Left ventricle myocardium superior (tissue), 1 donor: ENCODE results near the gene SBF2. TPM values are rescaled to one million over a fixed set of nuclear protein-coding genes. Genes with fewer than 3 reads are reported as not detected.

Experiments
- ATAC-seq: fragments of 200-7000 bp; cut with Tn5 transposase; one replicate; pipeline ENCODE4 v1.9.1; 2020; ENCODE audit warnings: mild to moderate bottlenecking, moderate library complexity
- DNase-seq: peaks from one replicate; pipeline ENCODE4 v3.0.0-alpha.2; 2020
- intact Hi-C: fragments of 100-400 bp; cut with micrococcal nuclease; formaldehyde crosslinking; loops from one replicate; pipeline ENCODE4 v1.11.0; 2022
- total RNA-seq: library from RNA; stranded (reverse); fragmentation: NEBNext Ultra II Directional; extraction: Animal tissue kit (Norgen Biotek cat#: 25700); gene quantifications from one replicate; pipeline ENCODE4 v1.2.1, GENCODE V29; 2021
- donor health status: DM: no; HTN: yes; CAD: no; lungs with severe emphysema.

SBF2 gene
- total RNA-seq, 1 donor from 2014 or later = 17.9 TPM

- ATAC-seq (peak; percentile 60), DNase-seq (peak; percentile 62)
- intact Hi-C loops = no loop called here
Measured at GRCh38 chr11:9787981-9788521, 506.0 kb downstream of the SBF2 start.

- no peak for DNase-seq
- no peak for ATAC-seq
- intact Hi-C loops = no loop called here
Measured at GRCh38 chr11:9787260-9787659, 506.8 kb downstream of the SBF2 start.

- no peak for DNase-seq
- intact Hi-C loops = no loop called here
- peak; percentile 77 for ATAC-seq
Measured at GRCh38 chr11:9784602-9785315, 509.3 kb downstream of the SBF2 start.

- no peak for ATAC-seq
- intact Hi-C loops = no loop called here
- DNase-seq = no peak
Measured at GRCh38 chr11:9783986-9784385, 510.0 kb downstream of the SBF2 start.

GRCh38 chr11:9780929-9781328 is 513.1 kb downstream of the SBF2 start:
- intact Hi-C loops = no loop called here

GRCh38 chr11:9777525-9777924 is 516.5 kb downstream of the SBF2 start:
- intact Hi-C loops = no loop called here
- ATAC-seq (no peak), DNase-seq (no peak)

More at GRCh38 chr11:9780929-9781328, 513.1 kb downstream of the SBF2 start:
- DNase-seq (no peak), ATAC-seq (no peak)

GRCh38 chr11:9777066-9777465 is 517.0 kb downstream of the SBF2 start:
- no peak for DNase-seq
- intact Hi-C loops = no loop called here
- ATAC-seq = no peak

GRCh38 chr11:9776203-9776602 is 517.8 kb downstream of the SBF2 start:
- ATAC-seq = no peak
- DNase-seq = no peak
- intact Hi-C loops = no loop called here

- no peak for DNase-seq
- no peak for ATAC-seq
- intact Hi-C loops = no loop called here
Measured at GRCh38 chr11:9775398-9775779, 518.6 kb downstream of the SBF2 start.

GRCh38 chr11:9774591-9775397 is 519.2 kb downstream of the SBF2 start:
- ATAC-seq = peak; percentile 75
- intact Hi-C loops = no loop called here
- DNase-seq = no peak

GRCh38 chr11:9774109-9774508 is 519.9 kb downstream of the SBF2 start:
- intact Hi-C loops = no loop called here
- DNase-seq = no peak
- ATAC-seq = no peak

GRCh38 chr11:9773524-9773923 is 520.5 kb downstream of the SBF2 start:
- intact Hi-C loops = no loop called here
- ATAC-seq = no peak
- DNase-seq = no peak

- no peak for ATAC-seq
- intact Hi-C loops = no loop called here
- no peak for DNase-seq
Measured at GRCh38 chr11:9772218-9772617, 521.8 kb downstream of the SBF2 start.

GRCh38 chr11:9771071-9771511 is 522.9 kb downstream of the SBF2 start:
- intact Hi-C loops = no loop called here
- no peak for DNase-seq
- no peak for ATAC-seq

- intact Hi-C loops = no loop called here
- ATAC-seq (no peak), DNase-seq (no peak)
Measured at GRCh38 chr11:9769621-9770020, 524.4 kb downstream of the SBF2 start.

- intact Hi-C loops = no loop called here
- peak; percentile 88 for ATAC-seq
- peak; percentile 77 for DNase-seq
Measured at GRCh38 chr11:9765320-9766101, 528.5 kb downstream of the SBF2 start.

GRCh38 chr11:9763301-9763700 is 530.7 kb downstream of the SBF2 start:
- ATAC-seq (no peak), DNase-seq (no peak)
- intact Hi-C loops = no loop called here

GRCh38 chr11:9762531-9762930 is 531.5 kb downstream of the SBF2 start:
- ATAC-seq = no peak
- intact Hi-C loops = no loop called here

GRCh38 chr11:9761441-9761945 is 532.5 kb downstream of the SBF2 start:
- no peak for DNase-seq
- no peak for ATAC-seq
- intact Hi-C loops = no loop called here

More at GRCh38 chr11:9762531-9762930, 531.5 kb downstream of the SBF2 start:
- no peak for DNase-seq
